ENCODE results near the gene NKAIN2. TPM values are rescaled to one million over a fixed set of nuclear protein-coding genes. Genes with fewer than 3 reads are reported as not detected.

The NKAIN2 gene
- total RNA-seq, 1 experiment from 2014 or later, result 2.2 TPM

DNA sequence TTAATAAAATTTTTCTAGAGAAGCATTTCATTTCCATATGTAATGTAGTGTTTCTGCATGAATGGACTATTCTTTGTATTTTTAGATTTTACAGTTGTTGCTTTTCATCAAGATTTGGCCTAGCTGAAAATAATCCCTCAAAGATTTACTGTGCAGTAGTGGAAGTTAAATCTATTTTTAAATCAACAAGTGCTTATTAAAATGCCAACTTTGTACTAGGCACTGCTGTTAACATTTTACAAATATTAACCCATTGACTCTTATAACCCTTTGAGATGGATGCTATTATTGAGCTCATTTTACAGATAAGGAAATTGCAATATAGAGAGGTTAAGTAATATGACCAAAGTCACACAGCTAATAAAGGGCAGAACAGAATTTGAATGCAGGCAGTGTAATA lies 274.5 kb downstream of the NKAIN2 start:
- H3K4me3 ChIP-seq (ENCODE audit: low read depth, low read length, poor library complexity, severe bottlenecking), result no peak overlapping the region
- H3K27ac ChIP-seq (ENCODE audit: low read depth, low read length, poor library complexity, severe bottlenecking), result no peak overlapping the region
- no peaks in the 10 kb centered on the region for H3K27me3 ChIP-seq (replicated peaks; ENCODE audit: insufficient read depth, low read depth, low read length, poor library complexity)
- no peaks in the 10 kb centered on the region for H3K36me3 ChIP-seq (ENCODE audit: insufficient read depth, low read length, poor library complexity, severe bottlenecking)
- no TSS peak for BruUV-seq (replicated peaks)
- ChIA-PET CTCF (no interaction called here), POLR2A (ENCODE audit: low non-redundant PET) (interaction anchor here (0.7 kb wide), 1 partner anchor 275 kb away, joined by 3 read pairs; no protein-coding TSS in a partner anchor)
- peaks cover 14% of the 10 kb centered on the region for H3K4me1 ChIP-seq (ENCODE audit: insufficient read depth, low read length, poor library complexity, severe bottlenecking)
- no peaks in the 10 kb centered on the region for H3K9me3 ChIP-seq (ENCODE audit: low read depth, low read length, poor library complexity, severe bottlenecking)
- DNase-seq (ENCODE audit: low spot score), result no peak
- TF ChIP-seq EZH2 (IDR thresholded peaks at IDR 0.05; ENCODE audit: borderline replicate concordance, low read depth, low read length, poor library complexity, severe bottlenecking), result no peak
- TF ChIP-seq, protein P1, sequence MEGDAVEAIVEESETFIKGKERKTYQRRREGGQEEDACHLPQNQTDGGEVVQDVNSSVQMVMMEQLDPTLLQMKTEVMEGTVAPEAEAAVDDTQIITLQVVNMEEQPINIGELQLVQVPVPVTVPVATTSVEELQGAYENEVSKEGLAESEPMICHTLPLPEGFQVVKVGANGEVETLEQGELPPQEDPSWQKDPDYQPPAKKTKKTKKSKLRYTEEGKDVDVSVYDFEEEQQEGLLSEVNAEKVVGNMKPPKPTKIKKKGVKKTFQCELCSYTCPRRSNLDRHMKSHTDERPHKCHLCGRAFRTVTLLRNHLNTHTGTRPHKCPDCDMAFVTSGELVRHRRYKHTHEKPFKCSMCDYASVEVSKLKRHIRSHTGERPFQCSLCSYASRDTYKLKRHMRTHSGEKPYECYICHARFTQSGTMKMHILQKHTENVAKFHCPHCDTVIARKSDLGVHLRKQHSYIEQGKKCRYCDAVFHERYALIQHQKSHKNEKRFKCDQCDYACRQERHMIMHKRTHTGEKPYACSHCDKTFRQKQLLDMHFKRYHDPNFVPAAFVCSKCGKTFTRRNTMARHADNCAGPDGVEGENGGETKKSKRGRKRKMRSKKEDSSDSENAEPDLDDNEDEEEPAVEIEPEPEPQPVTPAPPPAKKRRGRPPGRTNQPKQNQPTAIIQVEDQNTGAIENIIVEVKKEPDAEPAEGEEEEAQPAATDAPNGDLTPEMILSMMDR (conservative IDR thresholded peaks at IDR 0.05; ENCODE audit: low read depth, low read length), result no peak
- intact Hi-C loops (cut with micrococcal nuclease; ENCODE audit: unreplicated experiment), result no loop called here

DNA sequence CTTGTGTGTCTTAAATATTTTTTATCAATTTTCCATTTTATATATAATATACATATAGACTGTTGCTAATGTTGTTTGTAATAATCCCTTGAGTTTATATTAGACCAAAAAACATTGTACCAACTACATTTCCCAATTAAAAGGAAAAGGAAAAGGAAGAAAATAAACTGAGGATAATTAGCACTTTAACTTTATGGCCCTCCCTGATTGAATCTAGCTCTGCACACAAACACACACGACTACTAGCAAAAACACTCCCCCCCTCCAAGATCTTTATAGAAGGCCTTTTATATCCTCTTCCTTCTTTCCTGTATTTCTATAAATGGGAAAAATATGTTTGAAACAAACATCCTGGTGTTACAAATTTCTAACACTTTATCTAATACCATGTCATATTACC lies 276.8 kb downstream of the NKAIN2 start:
- intact Hi-C loops (cut with micrococcal nuclease; ENCODE audit: unreplicated experiment), result no loop called here
- no peaks in the 10 kb centered on the region for H3K27me3 ChIP-seq (replicated peaks; ENCODE audit: insufficient read depth, low read depth, low read length, poor library complexity)
- no peak overlapping the region for H3K4me3 ChIP-seq (ENCODE audit: low read depth, low read length, poor library complexity, severe bottlenecking)
- peaks cover 11% of the 10 kb centered on the region for H3K4me1 ChIP-seq (ENCODE audit: insufficient read depth, low read length, poor library complexity, severe bottlenecking)
- H3K36me3 ChIP-seq (ENCODE audit: insufficient read depth, low read length, poor library complexity, severe bottlenecking), result no peaks in the 10 kb centered on the region
- no peak overlapping the region for H3K27ac ChIP-seq (ENCODE audit: low read depth, low read length, poor library complexity, severe bottlenecking)
- TF ChIP-seq, protein P1 (conservative IDR thresholded peaks at IDR 0.05; ENCODE audit: low read depth, low read length), result no peak
- TF ChIP-seq EZH2 (IDR thresholded peaks at IDR 0.05; ENCODE audit: borderline replicate concordance, low read depth, low read length, poor library complexity, severe bottlenecking), result no peak
- BruUV-seq (replicated peaks), result no TSS peak
- no peak for DNase-seq (ENCODE audit: low spot score)
- ChIA-PET CTCF (no interaction called here), POLR2A (ENCODE audit: low non-redundant PET) (no interaction called here)
- H3K9me3 ChIP-seq (ENCODE audit: low read depth, low read length, poor library complexity, severe bottlenecking), result no peaks in the 10 kb centered on the region

DNA sequence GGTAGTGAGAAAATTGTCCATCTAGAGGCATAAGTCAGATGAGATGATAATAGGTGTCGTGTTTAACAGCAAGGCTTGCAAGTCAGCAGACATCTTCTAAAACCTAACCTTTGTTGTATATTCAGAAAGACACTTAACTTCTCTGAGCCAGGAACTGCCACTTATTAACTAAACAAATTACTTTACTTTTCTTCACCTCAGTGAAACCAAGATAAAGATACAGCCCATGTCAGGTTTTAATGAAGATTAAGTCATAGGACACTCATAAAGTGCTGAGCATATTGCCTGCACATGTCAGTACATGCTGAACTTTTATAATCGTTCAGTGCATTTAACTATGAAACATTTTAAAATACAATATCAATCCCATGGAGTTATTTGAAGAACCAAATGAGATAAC lies 286.8 kb downstream of the NKAIN2 start:
- TF ChIP-seq, protein P1 (conservative IDR thresholded peaks at IDR 0.05; ENCODE audit: low read depth, low read length), result no peak
- TF ChIP-seq EZH2 (IDR thresholded peaks at IDR 0.05; ENCODE audit: borderline replicate concordance, low read depth, low read length, poor library complexity, severe bottlenecking), result no peak
- no peaks in the 10 kb centered on the region for H3K9me3 ChIP-seq (ENCODE audit: low read depth, low read length, poor library complexity, severe bottlenecking)

More for the DNA sequence above, 286.8 kb downstream of the NKAIN2 start:
- Histone ChIP-seq H3K27ac (ENCODE audit: low read depth, low read length, poor library complexity, severe bottlenecking) (no peak overlapping the region), H3K36me3 (ENCODE audit: insufficient read depth, low read length, poor library complexity, severe bottlenecking) (no peaks in the 10 kb centered on the region), H3K4me1 (ENCODE audit: insufficient read depth, low read length, poor library complexity, severe bottlenecking) (no peaks in the 10 kb centered on the region), H3K4me3 (ENCODE audit: low read depth, low read length, poor library complexity, severe bottlenecking) (no peak overlapping the region), H3K27me3 (replicated peaks; ENCODE audit: insufficient read depth, low read depth, low read length, poor library complexity) (peaks cover 3% of the 10 kb centered on the region)
- ChIA-PET CTCF (no interaction called here), POLR2A (ENCODE audit: low non-redundant PET) (no interaction called here)
- no TSS peak for BruUV-seq (replicated peaks)
- intact Hi-C loops (cut with micrococcal nuclease; ENCODE audit: unreplicated experiment), result no loop called here
- DNase-seq (ENCODE audit: low spot score), result no peak
